A549 (cell line): ENCODE results near the gene PEX26.

Experiments used
- CHD2 ChIP-seq: fragments of 150-350 bp; IDR thresholded peaks from 2 replicates; pipeline ENCODE4 v1.6.1; 2014; ENCODE audit warnings: low read length; ENCODE audit not compliant: partially characterized antibody
- EHMT2 ChIP-seq: fragments of 200-600 bp; sonication (generic); IDR thresholded peaks from 2 replicates; pipeline ENCODE4 v1.6.1; 2016; ENCODE audit warnings: antibody characterized with exemption, low read depth, mild to moderate bottlenecking, moderate library complexity
- FOSL2 ChIP-seq, 2 experiments: fragments of 450-650 bp in 1 of 2; fragments of >200 bp in 1 of 2; sonication (Bioruptor Twin) in 1 of 2; formaldehyde crosslinking; IDR thresholded peaks; 2 replicates each; pipeline versions ENCODE4 v1.5.0 to v1.6.1; 2016 to 2020; ENCODE audit warnings: mild to moderate bottlenecking in 1 of 2, moderate library complexity in 1 of 2
- MYC ChIP-seq: IDR thresholded peaks from 2 replicates; pipeline ENCODE4 v1.6.1; 2012; ENCODE audit warnings: mild to moderate bottlenecking, inconsistent platforms, low read length, improper control_type of control experiment, borderline replicate concordance
- POLR2A ChIP-seq: IDR thresholded peaks from 2 replicates; pipeline ENCODE4 v1.6.1; 2012; ENCODE audit warnings: mild to moderate bottlenecking, low read length
- TF ChIP-seq, protein P1 (sequence below): fragments of >200 bp; sonication (Bioruptor Twin); formaldehyde crosslinking; IDR thresholded peaks from 3 replicates; pipeline ENCODE4 v1.5.1; 2016

DNA sequence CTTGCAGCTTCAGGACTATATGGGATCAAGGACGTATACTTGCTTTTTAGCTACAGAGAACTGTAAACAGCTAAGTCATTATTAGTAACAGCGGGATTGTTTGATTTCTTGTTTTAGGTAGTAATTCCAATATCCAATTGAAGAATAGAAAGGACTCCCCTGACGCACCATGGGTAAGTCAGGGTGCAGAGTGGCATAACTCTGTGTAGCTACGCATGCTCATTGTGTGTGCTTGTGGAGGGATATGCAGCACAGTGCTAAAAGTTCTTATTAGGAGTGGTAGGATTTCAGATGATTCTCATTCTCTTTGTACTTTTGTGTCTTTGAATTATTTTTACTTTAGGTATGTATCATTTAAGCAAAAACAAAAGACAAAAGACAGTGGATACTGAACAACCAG lies 7.7 kb upstream of the PEX26 start:
- TF ChIP-seq POLR2A: no peak
- TF ChIP-seq, protein P1, sequence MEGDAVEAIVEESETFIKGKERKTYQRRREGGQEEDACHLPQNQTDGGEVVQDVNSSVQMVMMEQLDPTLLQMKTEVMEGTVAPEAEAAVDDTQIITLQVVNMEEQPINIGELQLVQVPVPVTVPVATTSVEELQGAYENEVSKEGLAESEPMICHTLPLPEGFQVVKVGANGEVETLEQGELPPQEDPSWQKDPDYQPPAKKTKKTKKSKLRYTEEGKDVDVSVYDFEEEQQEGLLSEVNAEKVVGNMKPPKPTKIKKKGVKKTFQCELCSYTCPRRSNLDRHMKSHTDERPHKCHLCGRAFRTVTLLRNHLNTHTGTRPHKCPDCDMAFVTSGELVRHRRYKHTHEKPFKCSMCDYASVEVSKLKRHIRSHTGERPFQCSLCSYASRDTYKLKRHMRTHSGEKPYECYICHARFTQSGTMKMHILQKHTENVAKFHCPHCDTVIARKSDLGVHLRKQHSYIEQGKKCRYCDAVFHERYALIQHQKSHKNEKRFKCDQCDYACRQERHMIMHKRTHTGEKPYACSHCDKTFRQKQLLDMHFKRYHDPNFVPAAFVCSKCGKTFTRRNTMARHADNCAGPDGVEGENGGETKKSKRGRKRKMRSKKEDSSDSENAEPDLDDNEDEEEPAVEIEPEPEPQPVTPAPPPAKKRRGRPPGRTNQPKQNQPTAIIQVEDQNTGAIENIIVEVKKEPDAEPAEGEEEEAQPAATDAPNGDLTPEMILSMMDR: no peak
- TF ChIP-seq FOSL2 (IDR thresholded peaks at IDR 0.05): no peak
- no peak for TF ChIP-seq FOSL2 (CRISPR knock-in tag; IDR thresholded peaks at IDR 0.05)
- no peak for TF ChIP-seq MYC
- no peak for TF ChIP-seq EHMT2
- no peak for TF ChIP-seq CHD2
